ENCODE results near the gene SCN5A. TPM values are rescaled to one million over a fixed set of nuclear protein-coding genes. Genes with fewer than 3 reads are reported as not detected.
A peak's percentile ranks its signal among the peaks of the same experiment; 100 is the strongest.

Gene SCN5A
- polyA plus RNA-seq, 1 of the 3 experiments (the other 2 are of a cell fraction), result 0.18 TPM

DNA sequence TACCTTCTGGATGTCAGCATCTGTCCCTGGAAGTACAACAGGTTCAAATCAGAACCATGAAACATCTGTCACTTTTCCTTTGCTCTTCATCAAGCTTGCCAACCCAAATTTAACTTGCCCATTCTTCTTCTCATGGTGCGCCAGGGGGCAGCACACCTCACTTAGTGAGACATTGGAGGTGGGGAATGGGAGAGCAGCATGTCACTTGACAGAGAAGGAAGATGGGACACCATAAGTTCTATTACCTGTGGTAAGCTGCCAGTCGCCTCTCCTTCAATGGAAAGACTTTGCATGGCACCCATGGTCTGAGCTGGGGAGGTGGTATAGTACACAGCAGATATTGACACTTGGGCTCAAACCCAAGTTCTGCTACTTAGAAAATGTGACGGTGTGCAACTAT, 2.9 kb downstream of the SCN5A start:
- Histone ChIP-seq H3K9me3 (no peaks in the 10 kb centered on the region), H3K27ac (ENCODE audit: low read depth in 2 of 2, low read length in 1 of 2) (no peak overlapping the region), H4K20me1 (ENCODE audit: insufficient read depth) (no peaks in the 10 kb centered on the region), H2AFZ (ENCODE audit: low read depth) (no peak overlapping the region), H3F3A (replicated peaks; ENCODE audit: insufficient read depth) (no peaks in the 10 kb centered on the region), H3K4me2 (no peak overlapping the region), H3K79me2 (ENCODE audit: insufficient read depth) (no peaks in the 10 kb centered on the region), H3K4me1 (ENCODE audit: control insufficient read depth in 1 of 2, insufficient read depth in 2 of 2, low read depth in 1 of 2, low read length in 1 of 2) (peaks cover 0 to 11% of the 10 kb centered on the region in 2 experiments; a peak in 1 of 4 replicates), H3K4me3 (ENCODE audit: low read depth in 2 of 2, low read length in 1 of 2) (no peak overlapping the region), H3K9ac (no peak overlapping the region), H3K36me3 (replicated peaks in 1 of 2; ENCODE audit: control insufficient read depth in 1 of 2, insufficient read depth in 2 of 2, low read length in 1 of 2) (no peaks in the 10 kb centered on the region), H3K27me3 (ENCODE audit: insufficient read depth) (peaks cover 12% of the 10 kb centered on the region; the same call in 1 of the 2 replicates), H3K9me2 (no peaks in the 10 kb centered on the region)
- ChIA-PET POLR2A (no interaction called here), CTCF (interaction anchor here (0.8 to 5.9 kb wide), 7 partner anchors 9 to 151 kb away, joined by 3 to 38 read pairs (median 7); partner anchors contain the start of gene EXOG)
- WGBS (ENCODE audit: low lambda C conversion rate), result 88% methylated on average over 3 of the region's 3 CpGs
- TF ChIP-seq FOSL2 (IDR thresholded peaks at IDR 0.05; ENCODE audit: borderline replicate concordance, low read depth) (no peak), NRF1 (IDR thresholded peaks at IDR 0.05; ENCODE audit: low read depth, low read length) (no peak), TAF1 (IDR thresholded peaks at IDR 0.05; ENCODE audit: borderline replicate concordance, low read depth, low read length) (no peak), YY1 (IDR thresholded peaks at IDR 0.05; ENCODE audit: low read depth) (no peak), JUND (IDR thresholded peaks at IDR 0.05) (no peak)
- TF ChIP-seq, protein P1, sequence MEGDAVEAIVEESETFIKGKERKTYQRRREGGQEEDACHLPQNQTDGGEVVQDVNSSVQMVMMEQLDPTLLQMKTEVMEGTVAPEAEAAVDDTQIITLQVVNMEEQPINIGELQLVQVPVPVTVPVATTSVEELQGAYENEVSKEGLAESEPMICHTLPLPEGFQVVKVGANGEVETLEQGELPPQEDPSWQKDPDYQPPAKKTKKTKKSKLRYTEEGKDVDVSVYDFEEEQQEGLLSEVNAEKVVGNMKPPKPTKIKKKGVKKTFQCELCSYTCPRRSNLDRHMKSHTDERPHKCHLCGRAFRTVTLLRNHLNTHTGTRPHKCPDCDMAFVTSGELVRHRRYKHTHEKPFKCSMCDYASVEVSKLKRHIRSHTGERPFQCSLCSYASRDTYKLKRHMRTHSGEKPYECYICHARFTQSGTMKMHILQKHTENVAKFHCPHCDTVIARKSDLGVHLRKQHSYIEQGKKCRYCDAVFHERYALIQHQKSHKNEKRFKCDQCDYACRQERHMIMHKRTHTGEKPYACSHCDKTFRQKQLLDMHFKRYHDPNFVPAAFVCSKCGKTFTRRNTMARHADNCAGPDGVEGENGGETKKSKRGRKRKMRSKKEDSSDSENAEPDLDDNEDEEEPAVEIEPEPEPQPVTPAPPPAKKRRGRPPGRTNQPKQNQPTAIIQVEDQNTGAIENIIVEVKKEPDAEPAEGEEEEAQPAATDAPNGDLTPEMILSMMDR (IDR thresholded peaks at IDR 0.05), result peak; percentile 24
- TF ChIP-seq, protein P2, sequence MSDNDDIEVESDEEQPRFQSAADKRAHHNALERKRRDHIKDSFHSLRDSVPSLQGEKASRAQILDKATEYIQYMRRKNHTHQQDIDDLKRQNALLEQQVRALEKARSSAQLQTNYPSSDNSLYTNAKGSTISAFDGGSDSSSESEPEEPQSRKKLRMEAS (IDR thresholded peaks at IDR 0.05; ENCODE audit: low read depth), result no peak
- peak; percentile 22 for DNase-seq

DNA sequence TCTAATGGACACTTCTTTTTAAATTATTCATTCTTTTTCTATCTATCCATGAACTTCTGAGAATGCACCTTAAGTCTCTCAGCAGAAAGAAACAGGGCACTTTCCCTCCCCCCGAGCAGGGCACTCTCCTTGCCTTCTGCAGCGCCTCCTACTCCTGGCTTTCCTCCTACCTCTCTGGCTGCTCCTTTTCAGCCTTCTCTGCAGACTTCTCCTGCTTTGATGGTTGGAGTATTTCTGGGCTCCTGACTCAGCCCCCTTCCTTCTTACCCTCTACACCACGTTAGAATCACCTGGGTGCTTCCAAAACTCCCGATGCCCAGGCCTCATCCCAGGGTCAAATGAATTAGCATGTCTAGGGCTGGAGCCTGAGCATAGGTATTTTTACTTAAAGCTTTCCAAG, 3.4 kb downstream of the SCN5A start:
- ChIA-PET POLR2A (no interaction called here), CTCF (interaction anchor here (0.8 to 5.9 kb wide), 7 partner anchors 10 to 150 kb away, joined by 3 to 38 read pairs (median 7); partner anchors contain the start of gene EXOG)
- Histone ChIP-seq H3K9me2 (no peaks in the 10 kb centered on the region), H3K9ac (no peak overlapping the region), H3K9me3 (no peaks in the 10 kb centered on the region), H3K27ac (ENCODE audit: low read depth in 2 of 2, low read length in 1 of 2) (no peak overlapping the region), H3K4me3 (ENCODE audit: low read depth in 2 of 2, low read length in 1 of 2) (no peak overlapping the region), H3F3A (replicated peaks; ENCODE audit: insufficient read depth) (no peaks in the 10 kb centered on the region), H3K36me3 (replicated peaks in 1 of 2; ENCODE audit: control insufficient read depth in 1 of 2, insufficient read depth in 2 of 2, low read length in 1 of 2) (no peaks in the 10 kb centered on the region), H3K27me3 (ENCODE audit: insufficient read depth) (peaks cover 12% of the 10 kb centered on the region; the same call in 1 of the 2 replicates), H4K20me1 (ENCODE audit: insufficient read depth) (no peaks in the 10 kb centered on the region), H3K4me2 (no peak overlapping the region), H3K79me2 (ENCODE audit: insufficient read depth) (no peaks in the 10 kb centered on the region), H2AFZ (ENCODE audit: low read depth) (no peak overlapping the region), H3K4me1 (ENCODE audit: control insufficient read depth in 1 of 2, insufficient read depth in 2 of 2, low read depth in 1 of 2, low read length in 1 of 2) (peaks cover 0 to 11% of the 10 kb centered on the region in 2 experiments; a peak in 1 of 4 replicates)
- 65% methylated on average over 4 of the region's 4 CpGs for WGBS (ENCODE audit: low lambda C conversion rate)
- DNase-seq, result peak; percentile 4
- TF ChIP-seq MXI1 (IDR thresholded peaks at IDR 0.05; ENCODE audit: low read depth, low read length) (no peak), MEF2A (IDR thresholded peaks at IDR 0.05; ENCODE audit: borderline replicate concordance, low read depth) (no peak), FOXJ3 (CRISPR knock-in tag; IDR thresholded peaks at IDR 0.05) (no peak), SIN3A (IDR thresholded peaks at IDR 0.05; ENCODE audit: borderline replicate concordance, low read depth, low read length) (no peak), NFIC (IDR thresholded peaks at IDR 0.05; ENCODE audit: borderline replicate concordance) (no peak), GABPA (IDR thresholded peaks at IDR 0.05; ENCODE audit: low read depth) (no peak), CHD2 (IDR thresholded peaks at IDR 0.05; ENCODE audit: low read length, partially characterized antibody) (no peak), YY1 (IDR thresholded peaks at IDR 0.05; ENCODE audit: low read depth) (no peak), JUND (IDR thresholded peaks at IDR 0.05) (no peak), FOSL2 (IDR thresholded peaks at IDR 0.05; ENCODE audit: borderline replicate concordance, low read depth) (no peak), ELF1 (IDR thresholded peaks at IDR 0.05) (no peak), FOXM1 (IDR thresholded peaks at IDR 0.05; ENCODE audit: low read depth) (no peak), TEAD4 (IDR thresholded peaks at IDR 0.05; ENCODE audit: borderline replicate concordance, insufficient read depth) (no peak), EZH2phosphoT487 (IDR thresholded peaks at IDR 0.05; ENCODE audit: borderline replicate concordance, low read depth) (no peak), SMC3 (IDR thresholded peaks at IDR 0.05; ENCODE audit: low read depth, low read length) (no peak), TAF1 (IDR thresholded peaks at IDR 0.05; ENCODE audit: borderline replicate concordance, low read depth, low read length) (no peak)
- TF ChIP-seq, protein P3, sequence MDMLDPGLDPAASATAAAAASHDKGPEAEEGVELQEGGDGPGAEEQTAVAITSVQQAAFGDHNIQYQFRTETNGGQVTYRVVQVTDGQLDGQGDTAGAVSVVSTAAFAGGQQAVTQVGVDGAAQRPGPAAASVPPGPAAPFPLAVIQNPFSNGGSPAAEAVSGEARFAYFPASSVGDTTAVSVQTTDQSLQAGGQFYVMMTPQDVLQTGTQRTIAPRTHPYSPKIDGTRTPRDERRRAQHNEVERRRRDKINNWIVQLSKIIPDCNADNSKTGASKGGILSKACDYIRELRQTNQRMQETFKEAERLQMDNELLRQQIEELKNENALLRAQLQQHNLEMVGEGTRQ (IDR thresholded peaks at IDR 0.05; ENCODE audit: borderline replicate concordance, low read depth, low read length), result no peak
- TF ChIP-seq, protein P2 (IDR thresholded peaks at IDR 0.05; ENCODE audit: low read depth), result no peak
- TF ChIP-seq, protein P4, sequence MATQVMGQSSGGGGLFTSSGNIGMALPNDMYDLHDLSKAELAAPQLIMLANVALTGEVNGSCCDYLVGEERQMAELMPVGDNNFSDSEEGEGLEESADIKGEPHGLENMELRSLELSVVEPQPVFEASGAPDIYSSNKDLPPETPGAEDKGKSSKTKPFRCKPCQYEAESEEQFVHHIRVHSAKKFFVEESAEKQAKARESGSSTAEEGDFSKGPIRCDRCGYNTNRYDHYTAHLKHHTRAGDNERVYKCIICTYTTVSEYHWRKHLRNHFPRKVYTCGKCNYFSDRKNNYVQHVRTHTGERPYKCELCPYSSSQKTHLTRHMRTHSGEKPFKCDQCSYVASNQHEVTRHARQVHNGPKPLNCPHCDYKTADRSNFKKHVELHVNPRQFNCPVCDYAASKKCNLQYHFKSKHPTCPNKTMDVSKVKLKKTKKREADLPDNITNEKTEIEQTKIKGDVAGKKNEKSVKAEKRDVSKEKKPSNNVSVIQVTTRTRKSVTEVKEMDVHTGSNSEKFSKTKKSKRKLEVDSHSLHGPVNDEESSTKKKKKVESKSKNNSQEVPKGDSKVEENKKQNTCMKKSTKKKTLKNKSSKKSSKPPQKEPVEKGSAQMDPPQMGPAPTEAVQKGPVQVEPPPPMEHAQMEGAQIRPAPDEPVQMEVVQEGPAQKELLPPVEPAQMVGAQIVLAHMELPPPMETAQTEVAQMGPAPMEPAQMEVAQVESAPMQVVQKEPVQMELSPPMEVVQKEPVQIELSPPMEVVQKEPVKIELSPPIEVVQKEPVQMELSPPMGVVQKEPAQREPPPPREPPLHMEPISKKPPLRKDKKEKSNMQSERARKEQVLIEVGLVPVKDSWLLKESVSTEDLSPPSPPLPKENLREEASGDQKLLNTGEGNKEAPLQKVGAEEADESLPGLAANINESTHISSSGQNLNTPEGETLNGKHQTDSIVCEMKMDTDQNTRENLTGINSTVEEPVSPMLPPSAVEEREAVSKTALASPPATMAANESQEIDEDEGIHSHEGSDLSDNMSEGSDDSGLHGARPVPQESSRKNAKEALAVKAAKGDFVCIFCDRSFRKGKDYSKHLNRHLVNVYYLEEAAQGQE (IDR thresholded peaks at IDR 0.05; ENCODE audit: low read depth, low read length), result no peak

Measured in SK-N-SH (cell line).